ENCODE measurements around the gene SERPINC1.
"Not testable (repeated sequence)": the region's sequence is repeated elsewhere in the genome, so short reads cannot be mapped to it uniquely, and the experiment has no call there.

Gene SERPINC1

DNA sequence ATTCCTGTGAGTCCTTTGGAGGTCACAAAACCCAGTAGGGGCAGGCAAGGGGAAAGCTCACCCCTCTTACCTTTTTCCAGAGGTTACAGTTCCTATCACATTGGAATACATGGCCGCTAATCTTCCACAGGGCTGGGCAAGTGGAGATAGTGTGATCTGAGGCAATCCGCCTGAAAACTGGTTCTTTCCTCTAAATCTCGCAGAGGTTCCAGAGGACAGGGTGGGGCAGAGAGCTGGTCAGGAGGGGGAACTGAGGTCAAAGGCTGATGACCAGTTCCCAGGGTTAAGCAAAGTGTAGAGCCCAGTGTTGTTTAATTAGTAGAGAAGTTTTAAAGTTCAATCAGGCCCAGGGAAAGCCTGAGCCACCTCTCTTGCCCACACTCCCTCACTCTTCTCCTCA is at the start of gene SERPINC1:
TSS of gene SERPINC1 (minus strand) at position 179 of the 400 bp plus-strand sequence. CDS start at position 111, 68 bp downstream.
- no peak for DNase-seq (ENCODE audit: low read depth)
- TF ChIP-seq, protein P1, sequence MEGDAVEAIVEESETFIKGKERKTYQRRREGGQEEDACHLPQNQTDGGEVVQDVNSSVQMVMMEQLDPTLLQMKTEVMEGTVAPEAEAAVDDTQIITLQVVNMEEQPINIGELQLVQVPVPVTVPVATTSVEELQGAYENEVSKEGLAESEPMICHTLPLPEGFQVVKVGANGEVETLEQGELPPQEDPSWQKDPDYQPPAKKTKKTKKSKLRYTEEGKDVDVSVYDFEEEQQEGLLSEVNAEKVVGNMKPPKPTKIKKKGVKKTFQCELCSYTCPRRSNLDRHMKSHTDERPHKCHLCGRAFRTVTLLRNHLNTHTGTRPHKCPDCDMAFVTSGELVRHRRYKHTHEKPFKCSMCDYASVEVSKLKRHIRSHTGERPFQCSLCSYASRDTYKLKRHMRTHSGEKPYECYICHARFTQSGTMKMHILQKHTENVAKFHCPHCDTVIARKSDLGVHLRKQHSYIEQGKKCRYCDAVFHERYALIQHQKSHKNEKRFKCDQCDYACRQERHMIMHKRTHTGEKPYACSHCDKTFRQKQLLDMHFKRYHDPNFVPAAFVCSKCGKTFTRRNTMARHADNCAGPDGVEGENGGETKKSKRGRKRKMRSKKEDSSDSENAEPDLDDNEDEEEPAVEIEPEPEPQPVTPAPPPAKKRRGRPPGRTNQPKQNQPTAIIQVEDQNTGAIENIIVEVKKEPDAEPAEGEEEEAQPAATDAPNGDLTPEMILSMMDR (IDR thresholded peaks at IDR 0.05; ENCODE audit: low read depth, low read length, missing control alignments), result no peak

DNA sequence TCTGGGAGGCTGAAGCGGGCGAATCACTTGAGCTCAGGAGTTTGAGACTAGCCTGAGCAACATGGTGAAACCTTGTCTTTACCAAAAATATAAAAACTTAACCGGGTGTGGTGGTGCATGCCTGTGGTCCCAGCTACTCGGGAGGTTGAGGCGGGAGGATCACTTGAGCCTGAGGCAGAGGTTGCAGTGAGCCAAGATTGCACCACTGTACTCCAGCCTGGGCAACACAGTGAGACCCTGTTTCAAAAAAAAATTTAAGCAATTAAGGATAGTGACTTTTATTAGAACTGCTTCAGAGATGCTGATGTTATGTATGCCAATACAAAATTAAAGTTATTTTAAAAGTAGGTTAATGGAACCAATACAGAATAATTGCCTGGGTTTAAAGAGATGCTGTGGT is 48.8 kb upstream of the SERPINC1 start:
- H3K4me3 ChIP-seq (ENCODE audit: low read depth, low read length), result not testable (repeated sequence)

More for the DNA sequence above, at the start of gene SERPINC1:
- H3K4me3 ChIP-seq (ENCODE audit: low read depth, low read length), result no peak within 1 kb of the TSS

DNA sequence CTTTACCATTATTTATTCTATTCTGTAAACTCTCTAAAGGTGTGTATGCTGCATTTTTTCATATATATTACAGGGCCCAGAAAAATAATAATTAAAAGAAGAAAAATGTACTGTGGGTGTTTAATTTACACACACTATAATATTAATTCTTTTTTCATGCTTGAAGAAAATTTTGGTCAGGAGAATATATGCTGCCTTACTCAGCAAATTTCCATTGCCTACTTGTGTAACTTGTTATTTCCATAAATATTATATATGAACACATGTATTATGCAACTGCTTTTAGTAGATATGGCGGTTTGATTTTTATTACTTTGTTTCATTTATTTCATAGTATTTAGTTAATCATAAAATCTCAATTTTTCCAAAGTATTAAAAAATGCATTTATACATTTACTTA is 46.4 kb upstream of the SERPINC1 start:
- DNase-seq (ENCODE audit: low read depth), result no peak
- TF ChIP-seq, protein P1 (IDR thresholded peaks at IDR 0.05; ENCODE audit: low read depth, low read length, missing control alignments), result no peak
- no peak overlapping the region for H3K4me3 ChIP-seq (ENCODE audit: low read depth, low read length)

More for the DNA sequence above, 48.8 kb upstream of the SERPINC1 start:
- not testable (repeated sequence) for DNase-seq (ENCODE audit: low read depth)

DNA sequence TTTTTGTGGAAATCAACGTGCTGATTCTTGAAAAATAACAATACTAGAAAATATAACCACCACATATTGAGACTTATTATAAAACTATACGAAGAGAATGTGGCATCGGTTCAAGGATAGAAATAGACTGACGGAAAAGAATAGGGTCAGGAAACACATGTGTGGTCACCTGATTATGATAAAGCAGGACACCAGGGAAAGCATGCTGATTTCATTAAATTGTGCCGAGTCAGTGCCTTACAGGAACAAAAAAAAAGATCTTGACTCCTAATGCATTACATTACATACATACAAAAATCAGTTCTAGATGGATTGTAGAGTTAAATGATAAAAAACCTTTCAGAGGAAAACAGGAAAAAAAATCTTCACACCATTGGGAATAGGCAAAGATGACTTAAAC is 43.5 kb upstream of the SERPINC1 start:
- no peak overlapping the region for H3K4me3 ChIP-seq (ENCODE audit: low read depth, low read length)
- no peak for DNase-seq (ENCODE audit: low read depth)
- TF ChIP-seq, protein P1 (IDR thresholded peaks at IDR 0.05; ENCODE audit: low read depth, low read length, missing control alignments), result no peak

- no peak overlapping the region for H3K4me3 ChIP-seq (ENCODE audit: low read depth, low read length)
- TF ChIP-seq, protein P1 (IDR thresholded peaks at IDR 0.05; ENCODE audit: low read depth, low read length, missing control alignments), result no peak
- no peak for DNase-seq (ENCODE audit: low read depth)
Measured at GRCh38 chr1:173954179-173954578, 37.1 kb upstream of the SERPINC1 start.

DNA sequence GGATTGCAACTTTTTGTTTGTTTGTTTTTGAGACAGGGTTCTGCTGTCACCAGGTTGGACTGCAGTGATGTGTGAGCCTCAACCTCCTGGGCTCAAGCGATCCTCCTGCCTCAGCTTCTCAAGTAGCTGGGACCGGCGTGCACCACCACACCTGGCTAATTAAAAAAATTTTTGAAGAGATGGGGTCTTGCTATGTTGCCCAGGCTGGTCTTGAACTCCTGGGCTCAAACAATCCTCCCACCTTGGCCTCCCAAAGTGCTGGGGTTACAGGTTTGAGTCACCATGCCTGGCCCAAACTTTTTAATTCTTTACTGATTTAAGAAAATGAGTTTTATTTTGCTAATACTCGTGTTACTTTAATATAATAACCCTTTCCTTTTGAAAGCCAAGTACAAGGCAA is 31.5 kb upstream of the SERPINC1 start:
- DNase-seq (ENCODE audit: low read depth), result no peak
- TF ChIP-seq, protein P1 (IDR thresholded peaks at IDR 0.05; ENCODE audit: low read depth, low read length, missing control alignments), result no peak

GRCh38 chr1:173946380-173946921 is 29.3 kb upstream of the SERPINC1 start:
- DNase-seq (ENCODE audit: low read depth), result no peak
- H3K4me3 ChIP-seq (ENCODE audit: low read depth, low read length), result no peak overlapping the region
- TF ChIP-seq, protein P1 (IDR thresholded peaks at IDR 0.05; ENCODE audit: low read depth, low read length, missing control alignments), result no peak

More for the DNA sequence above, 31.5 kb upstream of the SERPINC1 start:
- no peak overlapping the region for H3K4me3 ChIP-seq (ENCODE audit: low read depth, low read length)
